ENCODE measurements around the gene VCP. TPM values are rescaled to one million over a fixed set of nuclear protein-coding genes. Genes with fewer than 3 reads are reported as not detected.

VCP gene
- total and polyA plus RNA-seq, 9 of the 15 experiments (the other 6 are each of a cell fraction or from before 2014, with no cell fraction given) = 7.1 to 257 (median 199) TPM

DNA sequence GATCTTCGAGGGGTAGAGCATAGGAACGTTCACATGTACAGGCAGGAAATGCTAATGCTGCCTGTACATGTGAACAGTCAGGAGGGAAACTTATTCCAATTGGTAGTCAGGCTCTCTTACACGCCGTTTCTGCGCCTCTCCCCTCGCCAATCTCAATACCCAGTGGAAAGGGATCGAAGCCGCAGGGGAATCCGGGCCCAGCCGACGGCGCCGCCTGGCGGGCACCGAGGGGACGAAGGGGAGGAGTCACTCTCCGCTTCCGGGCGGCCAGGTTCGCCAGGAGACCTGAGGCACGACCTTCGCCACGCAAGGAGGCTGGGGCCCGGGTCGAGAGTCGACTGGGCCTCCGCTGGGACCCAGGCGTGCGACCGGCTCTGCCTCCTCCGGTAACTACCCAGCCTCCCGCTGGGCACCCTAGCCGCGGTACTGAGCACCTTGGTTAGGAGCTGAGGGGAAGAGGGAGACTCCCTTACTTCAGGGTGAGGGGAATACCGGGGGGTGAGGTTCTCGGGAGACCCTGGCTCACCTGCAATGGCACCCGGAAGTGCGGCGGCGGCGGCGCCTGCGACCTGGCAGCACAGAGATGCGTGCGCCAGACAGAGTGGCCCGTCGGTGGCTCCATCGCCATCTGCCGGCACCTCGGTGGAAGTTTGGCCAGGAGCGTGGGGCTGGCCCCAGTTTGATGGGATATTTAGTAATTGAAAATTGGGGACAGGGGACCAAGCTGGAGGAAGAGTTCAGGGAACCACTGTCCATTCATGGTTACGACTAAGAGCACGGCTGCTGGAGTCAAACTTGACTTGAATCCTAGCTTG lies 23.8 kb upstream of the VCP start, which contains the start of gene PIGO:
PIGO (minus strand) TSS at position 557 of the 815 bp plus-strand sequence. CDS start 1,026 bp downstream, outside the sequence.
- Histone ChIP-seq H3K36me3 (ENCODE audit: control insufficient read depth, insufficient read depth, low read length) (peaks cover 47% of the 10 kb centered on the region; the same call in 2 of the 3 replicates), H3K4me1 (replicated peaks in 1 of 2; ENCODE audit: control insufficient read depth in 2 of 2, insufficient read depth in 2 of 2, low read length in 2 of 2) (peaks cover 6 to 15% of the 10 kb centered on the region in 2 experiments; a peak in 4 of 5 replicates), H3K27me3 (ENCODE audit: control insufficient read depth in 2 of 2, insufficient read depth in 2 of 2, low read length in 2 of 2) (no peaks in the 10 kb centered on the region), H3K4me3 (peak within 1 kb of the TSS; percentile 99), H2AFZ (ENCODE audit: low read depth, low read length) (peak within 1 kb of the TSS; percentile 98), H3K9me1 (ENCODE audit: control insufficient read depth, insufficient read depth, low read length) (no peaks in the 10 kb centered on the region), H4K20me1 (replicated peaks; ENCODE audit: control insufficient read depth, insufficient read depth, low read length) (no peaks in the 10 kb centered on the region), H3K9ac (ENCODE audit: insufficient read depth in 1 of 2, low read depth in 2 of 2, low read length in 2 of 2) (peak within 1 kb of the TSS; percentile 96 to 99), H3K9me3 (replicated peaks; ENCODE audit: control insufficient read depth, insufficient read depth, low read depth, low read length) (no peaks in the 10 kb centered on the region; the same call in 1 of the 2 replicates), H3K4me2 (ENCODE audit: insufficient read depth, low read length) (peak within 1 kb of the TSS; percentile 94), H3K79me2 (ENCODE audit: control insufficient read depth, insufficient read depth, low read length) (peaks cover 16% of the 10 kb centered on the region), H3K27ac (ENCODE audit: extremely low read depth, low read depth, low read length) (peak within 1 kb of the TSS; percentile 100)
- WGBS (ENCODE audit: insufficient coverage, low coverage, missing lambda C conversion rate) = under 1% methylated on average over 28 of the region's 53 CpGs
- in situ Hi-C loops (cut with MboI) (no loop called here), intact Hi-C loops (cut with micrococcal nuclease) (loop anchor here (2.0 kb wide), 2 partner anchors 19 to 23 kb away; partner anchors contain the start of genes ATOSB and VCP)
- peak; percentile 97 for ATAC-seq
- BruUV-seq (replicated peaks) = TSS peak; percentile 62
- peak; percentile 81 to 90 (median 82) for DNase-seq (ENCODE audit: extremely low read depth in 1 of 4, low spot score in 3 of 4)
- CTCF ChIA-PET (ENCODE audit: low intra/inter-chr PET ratio) = interaction anchor here (0.6 to 1.6 kb wide), 3 partner anchors 196 to 488 kb away, joined by 3 to 12 read pairs (median 3); no protein-coding TSS in a partner anchor
- peak; percentile 71 for FAIRE-seq
- POLR2A ChIA-PET = interaction anchor here (0.6 to 1.8 kb wide), 5 partner anchors 17 to 524 kb away, joined by 3 to 4 read pairs (median 4); partner anchors contain the start of genes FANCG and VCP
- no peak for TF ChIP-seq TGIF2 (CRISPR knock-in tag; IDR thresholded peaks at IDR 0.05)
- no peak for TF ChIP-seq ZNF551 (CRISPR knock-in tag; IDR thresholded peaks at IDR 0.05)
- TF ChIP-seq RFX5 (IDR thresholded peaks at IDR 0.05; ENCODE audit: low read depth, low read length) = no peak
- TF ChIP-seq PTRF (tag; IDR thresholded peaks at IDR 0.05) = no peak
- no peak for TF ChIP-seq ZNF695 (CRISPR knock-in tag; IDR thresholded peaks at IDR 0.05)
- peak in 1 of 2 experiments; percentile 75; a peak in 1 of 4 replicates for TF ChIP-seq SIN3A (IDR thresholded peaks at IDR 0.05; ENCODE audit: borderline replicate concordance in 2 of 2, control insufficient read depth in 1 of 2, low read depth in 2 of 2, low read length in 2 of 2)
- TF ChIP-seq DPF2 (IDR thresholded peaks at IDR 0.05) = no peak; the same call in 1 of the 2 replicates
- TF ChIP-seq SNRNP70 (optimal IDR thresholded peaks at IDR 0.05; ENCODE audit: low read depth, low read length) = no peak
- TF ChIP-seq SLC30A9 (CRISPR knock-in tag; IDR thresholded peaks at IDR 0.05) = no peak
- TF ChIP-seq ZFP30 (CRISPR knock-in tag; IDR thresholded peaks at IDR 0.05; ENCODE audit: borderline replicate concordance) = no peak
- TF ChIP-seq ETV6 (IDR thresholded peaks at IDR 0.05; ENCODE audit: borderline replicate concordance in 1 of 2, low read depth in 2 of 2, low read length in 1 of 2) = no peak
- no peak for TF ChIP-seq ETV6 (CRISPR knock-in tag; IDR thresholded peaks at IDR 0.05; ENCODE audit: borderline replicate concordance)
- no peak; the same call in 1 of the 2 replicates for TF ChIP-seq HDAC2 (IDR thresholded peaks at IDR 0.05)
- no peak for TF ChIP-seq FOS (IDR thresholded peaks at IDR 0.05; ENCODE audit: extremely low read depth, insufficient read length)
- TF ChIP-seq DACH1 (IDR thresholded peaks at IDR 0.05; ENCODE audit: partially characterized antibody) = no peak
- TF ChIP-seq, protein P1, sequence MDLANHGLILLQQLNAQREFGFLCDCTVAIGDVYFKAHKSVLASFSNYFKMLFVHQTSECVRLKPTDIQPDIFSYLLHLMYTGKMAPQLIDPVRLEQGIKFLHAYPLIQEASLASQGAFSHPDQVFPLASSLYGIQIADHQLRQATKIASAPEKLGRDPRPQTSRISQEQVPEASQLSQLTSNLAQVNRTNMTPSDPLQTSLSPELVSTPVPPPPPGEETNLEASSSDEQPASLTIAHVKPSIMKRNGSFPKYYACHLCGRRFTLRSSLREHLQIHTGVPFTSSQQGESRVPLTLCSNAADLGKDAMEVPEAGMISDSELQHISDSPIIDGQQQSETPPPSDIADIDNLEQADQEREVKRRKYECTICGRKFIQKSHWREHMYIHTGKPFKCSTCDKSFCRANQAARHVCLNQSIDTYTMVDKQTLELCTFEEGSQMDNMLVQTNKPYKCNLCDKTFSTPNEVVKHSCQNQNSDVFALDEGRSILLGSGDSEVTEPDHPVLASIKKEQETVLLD (IDR thresholded peaks at IDR 0.05) = no peak
- no peak for TF ChIP-seq TSC22D4 (tag; IDR thresholded peaks at IDR 0.05)
- TF ChIP-seq KDM5B (IDR thresholded peaks at IDR 0.05; ENCODE audit: insufficient replicate concordance, low read depth, low read length) = peak; percentile 73
- no peak for TF ChIP-seq NCOA1 (IDR thresholded peaks at IDR 0.05; ENCODE audit: low read depth)
- no peak for TF ChIP-seq NR4A1 (CRISPR knock-in tag; IDR thresholded peaks at IDR 0.05)
- TF ChIP-seq NR4A1 (tag; IDR thresholded peaks at IDR 0.05) = no peak
- TF ChIP-seq BRF1 (IDR thresholded peaks at IDR 0.05; ENCODE audit: borderline replicate concordance, extremely low read depth, insufficient read length) = no peak

Measured in K562 (cell line).